Liver (tissue), 9 donors: ENCODE data around the gene DOCK11. TPM values are rescaled to one million over a fixed set of nuclear protein-coding genes. Genes with fewer than 3 reads are reported as not detected.
A peak's percentile ranks its signal among the peaks of the same experiment; 100 is the strongest.

ENCODE experiments used
- DNase-seq: peaks from one replicate; pipeline ENCODE4 v3.0.0-alpha.2; 2017; ENCODE audit warnings: low spot score
- H3K27ac ChIP-seq, 2 donors: one replicate each; pipeline ENCODE4 v1.7.0; 2013; ENCODE audit warnings: inconsistent platforms in 2 of 2, low read length in 2 of 2, control low read depth in 1 of 2, low read depth in 1 of 2, mild to moderate bottlenecking in 1 of 2
- H3K27me3 ChIP-seq, 4 donors: one replicate each; pipeline versions ENCODE4 v1.6.1 to v1.7.0; 2013; ENCODE audit warnings: low read length in 3 of 4, inconsistent platforms in 1 of 4, mild to moderate bottlenecking in 1 of 4, moderate library complexity in 1 of 4; ENCODE audit not compliant: control insufficient read depth in 4 of 4, insufficient read depth in 4 of 4
- H3K36me3 ChIP-seq, 4 donors: one replicate each; pipeline versions ENCODE4 v1.6.1 to v1.7.0; 2013; ENCODE audit warnings: low read length in 3 of 4, mild to moderate bottlenecking in 3 of 4, low read depth in 1 of 4, moderate library complexity in 1 of 4; ENCODE audit not compliant: control insufficient read depth in 4 of 4, insufficient read depth in 3 of 4
- H3K4me1 ChIP-seq, 4 donors: one replicate each; pipeline versions ENCODE4 v1.6.1 to v1.7.0; 2013; ENCODE audit warnings: low read length in 3 of 4, mild to moderate bottlenecking in 3 of 4, moderate library complexity in 1 of 4; ENCODE audit not compliant: control insufficient read depth in 4 of 4, insufficient read depth in 4 of 4
- H3K4me3 ChIP-seq, 3 donors: one replicate each; pipeline versions ENCODE4 v1.6.1 to v1.7.0; 2013; ENCODE audit warnings: low read length in 3 of 3, control low read depth in 1 of 3, low read depth in 1 of 3, mild to moderate bottlenecking in 1 of 3
- H3K9ac ChIP-seq, 2 donors: one replicate each; pipeline ENCODE4 v1.7.0; 2013; ENCODE audit warnings: low read length in 2 of 2, mild to moderate bottlenecking in 2 of 2, moderate library complexity in 2 of 2, control low read depth in 1 of 2, low read depth in 1 of 2
- H3K9me3 ChIP-seq, 4 donors: one replicate each; pipeline versions ENCODE4 v1.6.1 to v1.7.0; 2013; ENCODE audit warnings: low read length in 3 of 4; ENCODE audit not compliant: control insufficient read depth in 4 of 4
- ATF3 ChIP-seq: IDR thresholded peaks from 2 replicates; pipeline ENCODE4 v1.6.1; 2016; ENCODE audit warnings: antibody characterized with exemption
- EGR1 ChIP-seq, 2 donors: IDR thresholded peaks; 2 replicates each; pipeline ENCODE4 v1.6.1; 2016 to 2018; ENCODE audit warnings: antibody characterized with exemption in 2 of 2, low read depth in 2 of 2
- FOXA1 ChIP-seq: IDR thresholded peaks from 2 replicates; pipeline ENCODE4 v1.6.1; 2016; ENCODE audit warnings: antibody characterized with exemption
- FOXA2 ChIP-seq: IDR thresholded peaks from 2 replicates; pipeline ENCODE4 v1.6.1; 2016; ENCODE audit warnings: antibody characterized with exemption
- GABPA ChIP-seq, 2 donors: IDR thresholded peaks in 1 of 2; conservative IDR thresholded peaks in 1 of 2; 2 replicates each; pipeline ENCODE4 v1.6.1; 2016; ENCODE audit warnings: antibody characterized with exemption in 2 of 2, mild to moderate bottlenecking in 1 of 2, moderate library complexity in 1 of 2
- HNF4A ChIP-seq, 2 donors: conservative IDR thresholded peaks; 2 replicates each; pipeline ENCODE4 v1.6.1; 2016; ENCODE audit warnings: antibody characterized with exemption in 2 of 2, mild to moderate bottlenecking in 2 of 2
- HNF4G ChIP-seq: IDR thresholded peaks from 2 replicates; pipeline ENCODE4 v1.6.1; 2016; ENCODE audit warnings: antibody characterized with exemption
- JUND ChIP-seq, 2 donors: IDR thresholded peaks; 2 replicates each; pipeline ENCODE4 v1.6.1; 2016; ENCODE audit warnings: antibody characterized with exemption in 2 of 2
- MAX ChIP-seq: IDR thresholded peaks from 2 replicates; pipeline ENCODE4 v1.6.1; 2016; ENCODE audit warnings: antibody characterized with exemption
- NR2F2 ChIP-seq: IDR thresholded peaks from 2 replicates; pipeline ENCODE4 v1.6.1; 2016; ENCODE audit warnings: antibody characterized with exemption
- RAD21 ChIP-seq, 2 donors: IDR thresholded peaks; 2 replicates each; pipeline ENCODE4 v1.6.1; 2016; ENCODE audit warnings: antibody characterized with exemption in 2 of 2, mild to moderate bottlenecking in 2 of 2
- RXRA ChIP-seq, 2 donors: IDR thresholded peaks; 2 replicates each; pipeline ENCODE4 v1.6.1; 2017 to 2018; ENCODE audit warnings: antibody characterized with exemption in 2 of 2, mild to moderate bottlenecking in 1 of 2
- SP1 ChIP-seq: IDR thresholded peaks from 2 replicates; pipeline ENCODE4 v1.6.1; 2018; ENCODE audit warnings: antibody characterized with exemption, mild to moderate bottlenecking
- TAF1 ChIP-seq: conservative IDR thresholded peaks from 2 replicates; pipeline ENCODE4 v1.6.1; 2016; ENCODE audit warnings: antibody characterized with exemption, mild to moderate bottlenecking
- YY1 ChIP-seq: IDR thresholded peaks from 2 replicates; pipeline ENCODE4 v1.6.1; 2016; ENCODE audit warnings: antibody characterized with exemption, mild to moderate bottlenecking
- ZBTB33 ChIP-seq: IDR thresholded peaks from 2 replicates; pipeline ENCODE4 v1.6.1; 2016; ENCODE audit warnings: antibody characterized with exemption
- WGBS: extraction: QIAGEN DNeasy Blood & Tissue Kit; methylation state at CpG from one replicate; pipeline ENCODE4 v1.1.7; 2013; 5-methylcytosine and 5-hydroxymethylcytosine counted together
- polyA plus RNA-seq, 2 donors: library from polyadenylated mRNA; stranded (reverse) in 1 of 2; unstranded in 1 of 2; fragments of 200-250 nt in 1 of 2; fragments of >200 nt in 1 of 2; fragmentation: Nextera tagmentation in 1 of 2; extraction: Ambion mirVana in 1 of 2; gene quantifications; one replicate each; pipeline versions ENCODE4 v1.2.1 to v1.2.3, GENCODE V29; 2013 to 2015
- total RNA-seq, 2 donors: library from RNA; depleted of rRNA; stranded (reverse); fragments of >200 nt; gene quantifications; one replicate each; pipeline ENCODE4 v1.2.3, GENCODE V29; 2014
- TF ChIP-seq, protein P1 (sequence below): IDR thresholded peaks from 2 replicates; pipeline ENCODE4 v1.6.1; 2016; ENCODE audit warnings: antibody characterized with exemption, mild to moderate bottlenecking
- TF ChIP-seq, protein P2 (sequence below): fragments of 150-350 bp; IDR thresholded peaks from 2 replicates; pipeline ENCODE4 v1.5.1; 2017; ENCODE audit warnings: improper control_type of control experiment, low read depth, low read length; ENCODE audit not compliant: missing input control
- donor health status: healthy.
- donor health status: healthy.
- donor health status: healthy.
- donor health status: healthy.
- donor health status: healthy.

DOCK11 gene
- total and polyA plus RNA-seq, 4 donors: 1.3 to 9.3 (median 3.7) TPM

DNA sequence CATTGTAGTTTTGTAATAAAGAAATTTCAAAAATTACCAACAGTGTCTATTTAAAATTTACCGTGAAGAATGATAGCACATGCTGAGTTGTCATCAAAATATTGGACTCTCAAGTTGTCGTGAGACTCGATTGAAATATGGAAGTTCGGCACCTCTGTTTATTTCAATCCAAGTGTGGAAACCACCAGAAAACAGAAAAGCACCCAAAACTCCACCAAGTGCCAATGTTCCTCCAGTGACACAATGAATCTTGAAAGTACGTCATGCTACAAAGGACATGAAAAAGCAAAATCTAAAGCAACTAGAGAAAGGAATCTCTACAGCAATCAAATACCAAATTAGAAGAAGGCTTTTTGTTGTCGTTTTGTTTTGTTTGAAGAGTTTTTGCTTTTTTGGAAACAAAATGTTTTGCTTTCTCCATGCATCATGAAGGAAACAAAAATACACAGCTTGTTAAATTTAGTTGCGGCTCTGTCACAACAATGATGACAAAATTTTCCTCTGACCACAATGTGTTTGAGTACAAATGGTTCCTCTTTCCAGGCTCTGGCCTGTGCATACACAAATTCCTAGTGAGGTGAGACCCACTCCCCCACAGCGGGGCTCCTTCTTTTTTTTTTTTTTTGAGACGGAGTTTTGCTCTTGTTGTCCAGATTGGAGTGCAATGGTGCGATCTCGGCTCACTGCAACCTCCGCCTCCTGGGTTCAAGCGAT lies 222.2 kb downstream of the DOCK11 start:
- Histone ChIP-seq H3K4me3 (no peak overlapping the region), H3K27ac (no peak overlapping the region), H3K4me1 (no peaks in the 10 kb centered on the region), H3K9me3 (no peaks in the 10 kb centered on the region), H3K9ac (no peak overlapping the region), H3K36me3 (no peaks in the 10 kb centered on the region), H3K27me3 (no peaks in the 10 kb centered on the region)
- TF ChIP-seq FOXA2 (no peak), ZBTB33 (no peak), HNF4A (conservative IDR thresholded peaks at IDR 0.05) (no peak), GABPA (IDR thresholded peaks at IDR 0.05 in 1 of 2, conservative IDR thresholded peaks at IDR 0.05 in 1 of 2) (no peak), HNF4G (no peak)
- WGBS: 91% methylated on average over 13 of the region's 13 CpGs
- no peak for DNase-seq

DNA sequence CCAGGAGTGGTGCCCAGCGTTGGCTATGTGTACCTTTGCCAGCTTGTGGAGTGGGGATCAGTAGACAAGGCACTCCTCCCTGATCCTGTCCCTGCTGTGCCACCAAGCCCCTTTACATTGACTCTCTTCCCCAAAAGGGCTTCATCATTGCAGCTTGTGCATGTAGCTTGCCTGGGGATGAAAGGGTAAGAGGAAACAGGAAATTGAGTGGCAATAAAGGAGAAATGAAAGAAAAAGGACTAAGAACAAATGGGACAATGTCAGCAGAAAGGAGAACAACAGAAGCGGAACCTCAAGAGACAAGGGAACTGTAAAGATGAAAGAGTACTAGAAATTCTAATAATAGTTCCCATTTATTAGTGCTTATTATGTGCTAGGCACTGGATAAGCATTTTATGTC lies 223.1 kb downstream of the DOCK11 start:
- WGBS: 76% methylated on average over 2 of the region's 2 CpGs
- Histone ChIP-seq H3K9ac (no peak overlapping the region), H3K4me3 (no peak overlapping the region), H3K9me3 (no peaks in the 10 kb centered on the region), H3K36me3 (no peaks in the 10 kb centered on the region), H3K27me3 (no peaks in the 10 kb centered on the region), H3K27ac (peak overlapping the region in 1 of 2 donors; percentile 28), H3K4me1 (no peaks in the 10 kb centered on the region)
- no peak for TF ChIP-seq ATF3
- TF ChIP-seq FOXA1: no peak
- TF ChIP-seq GABPA (IDR thresholded peaks at IDR 0.05 in 1 of 2, conservative IDR thresholded peaks at IDR 0.05 in 1 of 2): no peak
- no peak for TF ChIP-seq JUND (IDR thresholded peaks at IDR 0.05)
- no peak for TF ChIP-seq HNF4A (conservative IDR thresholded peaks at IDR 0.05)
- no peak for TF ChIP-seq NR2F2
- no peak for TF ChIP-seq ZBTB33
- no peak for TF ChIP-seq TAF1
- TF ChIP-seq SP1: no peak
- no peak for TF ChIP-seq MAX
- no peak for TF ChIP-seq RXRA (IDR thresholded peaks at IDR 0.05)
- TF ChIP-seq, protein P1, sequence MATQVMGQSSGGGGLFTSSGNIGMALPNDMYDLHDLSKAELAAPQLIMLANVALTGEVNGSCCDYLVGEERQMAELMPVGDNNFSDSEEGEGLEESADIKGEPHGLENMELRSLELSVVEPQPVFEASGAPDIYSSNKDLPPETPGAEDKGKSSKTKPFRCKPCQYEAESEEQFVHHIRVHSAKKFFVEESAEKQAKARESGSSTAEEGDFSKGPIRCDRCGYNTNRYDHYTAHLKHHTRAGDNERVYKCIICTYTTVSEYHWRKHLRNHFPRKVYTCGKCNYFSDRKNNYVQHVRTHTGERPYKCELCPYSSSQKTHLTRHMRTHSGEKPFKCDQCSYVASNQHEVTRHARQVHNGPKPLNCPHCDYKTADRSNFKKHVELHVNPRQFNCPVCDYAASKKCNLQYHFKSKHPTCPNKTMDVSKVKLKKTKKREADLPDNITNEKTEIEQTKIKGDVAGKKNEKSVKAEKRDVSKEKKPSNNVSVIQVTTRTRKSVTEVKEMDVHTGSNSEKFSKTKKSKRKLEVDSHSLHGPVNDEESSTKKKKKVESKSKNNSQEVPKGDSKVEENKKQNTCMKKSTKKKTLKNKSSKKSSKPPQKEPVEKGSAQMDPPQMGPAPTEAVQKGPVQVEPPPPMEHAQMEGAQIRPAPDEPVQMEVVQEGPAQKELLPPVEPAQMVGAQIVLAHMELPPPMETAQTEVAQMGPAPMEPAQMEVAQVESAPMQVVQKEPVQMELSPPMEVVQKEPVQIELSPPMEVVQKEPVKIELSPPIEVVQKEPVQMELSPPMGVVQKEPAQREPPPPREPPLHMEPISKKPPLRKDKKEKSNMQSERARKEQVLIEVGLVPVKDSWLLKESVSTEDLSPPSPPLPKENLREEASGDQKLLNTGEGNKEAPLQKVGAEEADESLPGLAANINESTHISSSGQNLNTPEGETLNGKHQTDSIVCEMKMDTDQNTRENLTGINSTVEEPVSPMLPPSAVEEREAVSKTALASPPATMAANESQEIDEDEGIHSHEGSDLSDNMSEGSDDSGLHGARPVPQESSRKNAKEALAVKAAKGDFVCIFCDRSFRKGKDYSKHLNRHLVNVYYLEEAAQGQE: no peak
- TF ChIP-seq, protein P2, sequence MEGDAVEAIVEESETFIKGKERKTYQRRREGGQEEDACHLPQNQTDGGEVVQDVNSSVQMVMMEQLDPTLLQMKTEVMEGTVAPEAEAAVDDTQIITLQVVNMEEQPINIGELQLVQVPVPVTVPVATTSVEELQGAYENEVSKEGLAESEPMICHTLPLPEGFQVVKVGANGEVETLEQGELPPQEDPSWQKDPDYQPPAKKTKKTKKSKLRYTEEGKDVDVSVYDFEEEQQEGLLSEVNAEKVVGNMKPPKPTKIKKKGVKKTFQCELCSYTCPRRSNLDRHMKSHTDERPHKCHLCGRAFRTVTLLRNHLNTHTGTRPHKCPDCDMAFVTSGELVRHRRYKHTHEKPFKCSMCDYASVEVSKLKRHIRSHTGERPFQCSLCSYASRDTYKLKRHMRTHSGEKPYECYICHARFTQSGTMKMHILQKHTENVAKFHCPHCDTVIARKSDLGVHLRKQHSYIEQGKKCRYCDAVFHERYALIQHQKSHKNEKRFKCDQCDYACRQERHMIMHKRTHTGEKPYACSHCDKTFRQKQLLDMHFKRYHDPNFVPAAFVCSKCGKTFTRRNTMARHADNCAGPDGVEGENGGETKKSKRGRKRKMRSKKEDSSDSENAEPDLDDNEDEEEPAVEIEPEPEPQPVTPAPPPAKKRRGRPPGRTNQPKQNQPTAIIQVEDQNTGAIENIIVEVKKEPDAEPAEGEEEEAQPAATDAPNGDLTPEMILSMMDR: no peak
- TF ChIP-seq RAD21 (IDR thresholded peaks at IDR 0.05): no peak
- TF ChIP-seq YY1: no peak
- TF ChIP-seq EGR1 (IDR thresholded peaks at IDR 0.05; ENCODE audit: low read depth in 2 of 2): no peak
- no peak for TF ChIP-seq HNF4G
- TF ChIP-seq FOXA2: no peak
- no peak for DNase-seq
